Measurements from ENCODE around the gene PRKD2. TPM values are rescaled to one million over a fixed set of nuclear protein-coding genes. Genes with fewer than 3 reads are reported as not detected.

PRKD2 gene
- total and polyA plus RNA-seq, 2 donors, result 20.0 to 109 TPM

DNA sequence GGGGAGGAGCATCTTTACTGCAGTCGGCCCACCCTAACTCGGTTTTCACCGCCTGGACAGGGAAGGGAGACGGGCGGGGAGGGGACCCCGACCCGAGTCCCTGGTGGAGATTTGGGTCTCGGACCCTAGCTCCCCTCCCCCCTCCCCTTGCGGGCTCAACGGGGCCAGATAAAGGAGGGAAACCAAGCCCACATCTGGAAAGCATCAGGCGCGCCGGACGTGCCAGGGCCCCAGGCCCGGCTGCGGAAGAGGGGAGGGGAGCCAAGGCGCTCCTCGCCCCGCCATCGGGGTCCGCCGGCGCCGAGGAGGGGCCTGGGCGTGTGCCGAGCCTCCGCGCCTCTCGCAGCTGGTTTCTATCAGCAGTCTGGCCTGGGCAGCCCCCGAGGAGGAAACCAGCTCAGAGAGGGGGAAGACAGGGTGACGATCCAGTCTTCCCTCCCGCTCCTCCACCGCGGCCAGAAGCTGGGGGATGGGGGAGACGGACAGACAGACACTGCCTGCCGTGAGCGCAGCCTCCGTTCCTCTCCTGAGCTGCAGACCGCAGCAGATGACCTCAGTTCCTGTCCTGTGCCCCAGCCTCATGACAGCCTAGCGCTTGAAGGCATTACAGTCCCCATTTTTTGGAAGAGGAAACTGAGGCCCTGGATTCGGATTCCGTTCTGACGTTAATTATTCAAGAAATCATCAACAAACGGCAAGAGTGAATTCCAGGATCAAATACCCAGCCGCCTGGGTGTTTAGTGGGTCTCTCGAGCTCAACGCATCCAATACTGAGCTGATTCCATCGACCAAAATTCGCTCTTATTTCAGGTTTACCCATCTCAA, 77.3 kb downstream of the PRKD2 start:
- H3K27me3 ChIP-seq (ENCODE audit: control insufficient read depth in 2 of 2, insufficient read depth in 1 of 2, low read length in 1 of 2), result peaks cover 30 to 85% of the 10 kb centered on the region in 2 donors
- no peak overlapping the region for H3K27ac ChIP-seq (ENCODE audit: low read depth in 1 of 2, low read length in 1 of 2)
- H3K4me1 ChIP-seq (ENCODE audit: control insufficient read depth in 2 of 2, insufficient read depth in 2 of 2, low read length in 2 of 2), result peaks cover 6 to 37% of the 10 kb centered on the region in 2 donors

DNA sequence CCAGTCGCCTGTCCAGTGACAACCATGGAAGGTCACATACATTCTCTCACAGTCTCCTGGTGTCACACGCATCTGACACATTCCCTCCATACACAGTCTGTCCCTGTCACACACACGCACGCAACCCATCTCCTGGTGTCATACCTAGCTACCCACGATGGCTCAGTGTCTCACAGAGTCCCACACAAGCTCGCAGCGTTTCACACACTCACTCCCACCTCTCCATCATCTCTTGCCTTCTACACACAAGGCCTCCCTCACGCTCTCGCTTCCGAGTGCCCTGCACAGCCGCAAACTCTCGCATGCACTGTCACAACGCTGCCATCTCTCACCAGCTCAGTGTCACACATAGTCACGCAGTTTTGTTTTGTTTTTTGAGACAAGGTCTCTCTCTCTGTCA, 79.7 kb downstream of the PRKD2 start:
- WGBS, result 93% methylated on average over 14 of the region's 14 CpGs
- Histone ChIP-seq H3K4me3 (ENCODE audit: low read length in 2 of 2) (no peak overlapping the region), H3K36me3 (ENCODE audit: control insufficient read depth in 2 of 2, insufficient read depth in 2 of 2, low read length in 1 of 2) (no peaks in the 10 kb centered on the region), H3K4me1 (ENCODE audit: control insufficient read depth in 2 of 2, insufficient read depth in 2 of 2, low read length in 2 of 2) (peaks cover 12 to 50% of the 10 kb centered on the region in 2 donors), H3K9me3 (ENCODE audit: control insufficient read depth in 2 of 2, insufficient read depth in 1 of 2, low read length in 1 of 2) (peaks cover 1 to 3% of the 10 kb centered on the region in 2 donors), H3K27me3 (ENCODE audit: control insufficient read depth in 2 of 2, insufficient read depth in 1 of 2, low read length in 1 of 2) (peaks cover 32 to 94% of the 10 kb centered on the region in 2 donors), H3K27ac (ENCODE audit: low read depth in 1 of 2, low read length in 1 of 2) (no peak overlapping the region)
- no peak for DNase-seq (ENCODE audit: low read depth in 6 of 9, low spot score in 9 of 9)

More for the DNA sequence above, 77.3 kb downstream of the PRKD2 start:
- WGBS, result 7% methylated on average over 49 of the region's 49 CpGs
- peak overlapping the region; percentile 4 to 36 for H3K4me3 ChIP-seq (ENCODE audit: low read length in 2 of 2)
- DNase-seq (ENCODE audit: low read depth in 6 of 9, low spot score in 9 of 9), result no peak
- H3K36me3 ChIP-seq (ENCODE audit: control insufficient read depth in 2 of 2, insufficient read depth in 2 of 2, low read length in 1 of 2), result no peaks in the 10 kb centered on the region
- peaks cover 1 to 3% of the 10 kb centered on the region in 2 donors for H3K9me3 ChIP-seq (ENCODE audit: control insufficient read depth in 2 of 2, insufficient read depth in 1 of 2, low read length in 1 of 2)

DNA sequence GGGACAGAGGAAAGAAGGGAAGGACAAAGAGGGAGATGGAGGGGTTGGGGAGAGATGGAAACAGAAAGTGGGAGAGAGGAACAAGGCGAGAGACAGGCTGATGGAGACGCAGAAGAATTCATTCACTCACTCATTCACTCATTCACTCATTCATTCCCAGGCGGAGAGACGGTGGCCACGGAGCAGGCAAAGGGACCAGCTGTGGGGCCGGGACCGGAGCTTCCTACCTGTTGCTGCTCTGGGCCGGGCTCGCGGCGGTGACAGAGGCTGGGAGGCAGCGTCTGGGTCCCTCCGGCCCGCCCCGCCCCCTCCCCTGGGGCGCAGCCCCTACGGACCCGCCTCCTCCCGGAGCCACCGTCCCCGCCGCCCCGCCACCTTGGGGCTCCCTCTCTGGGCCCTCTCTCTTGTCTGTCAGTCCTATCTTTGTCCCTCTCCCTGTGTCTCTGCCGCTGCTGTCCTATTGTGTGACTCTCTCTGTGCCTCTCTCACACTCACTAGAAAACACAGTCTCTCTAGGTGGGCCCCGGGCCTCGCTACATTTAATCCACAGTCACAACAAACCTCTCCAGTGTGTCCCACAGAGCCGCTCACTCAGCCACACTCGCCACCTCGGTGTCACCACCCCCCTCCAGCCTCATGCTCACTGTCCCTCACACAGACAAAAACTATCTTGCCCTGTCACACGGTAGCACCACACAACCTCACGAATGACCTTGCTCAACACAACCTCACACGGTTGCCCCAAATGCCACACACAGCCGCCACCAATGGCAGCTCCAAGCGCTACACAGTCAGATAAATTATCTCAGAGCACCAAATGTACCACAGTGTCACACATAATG, 80.8 kb downstream of the PRKD2 start, which contains the start of gene GNG8:
Gene GNG8 (minus strand): TSS at position 283 of the 842 bp plus-strand sequence. CDS start 1,520 bp downstream, outside the sequence.
- peaks cover 1 to 3% of the 10 kb centered on the region in 2 donors for H3K9me3 ChIP-seq (ENCODE audit: control insufficient read depth in 2 of 2, insufficient read depth in 1 of 2, low read length in 1 of 2)
- H3K27me3 ChIP-seq (ENCODE audit: control insufficient read depth in 2 of 2, insufficient read depth in 1 of 2, low read length in 1 of 2), result peaks cover 30 to 93% of the 10 kb centered on the region in 2 donors
- H3K4me3 ChIP-seq (ENCODE audit: low read length in 2 of 2), result no peak within 1 kb of the TSS
- 50% methylated on average over 34 of the region's 34 CpGs for WGBS
- no peaks in the 10 kb centered on the region for H3K36me3 ChIP-seq (ENCODE audit: control insufficient read depth in 2 of 2, insufficient read depth in 2 of 2, low read length in 1 of 2)
- peaks cover 12 to 55% of the 10 kb centered on the region in 2 donors for H3K4me1 ChIP-seq (ENCODE audit: control insufficient read depth in 2 of 2, insufficient read depth in 2 of 2, low read length in 2 of 2)
- DNase-seq (ENCODE audit: low read depth in 6 of 9, low spot score in 9 of 9), result no peak
- peak within 1 kb of the TSS in 1 of 2 donors; percentile 46 for H3K27ac ChIP-seq (ENCODE audit: low read depth in 1 of 2, low read length in 1 of 2)

DNA sequence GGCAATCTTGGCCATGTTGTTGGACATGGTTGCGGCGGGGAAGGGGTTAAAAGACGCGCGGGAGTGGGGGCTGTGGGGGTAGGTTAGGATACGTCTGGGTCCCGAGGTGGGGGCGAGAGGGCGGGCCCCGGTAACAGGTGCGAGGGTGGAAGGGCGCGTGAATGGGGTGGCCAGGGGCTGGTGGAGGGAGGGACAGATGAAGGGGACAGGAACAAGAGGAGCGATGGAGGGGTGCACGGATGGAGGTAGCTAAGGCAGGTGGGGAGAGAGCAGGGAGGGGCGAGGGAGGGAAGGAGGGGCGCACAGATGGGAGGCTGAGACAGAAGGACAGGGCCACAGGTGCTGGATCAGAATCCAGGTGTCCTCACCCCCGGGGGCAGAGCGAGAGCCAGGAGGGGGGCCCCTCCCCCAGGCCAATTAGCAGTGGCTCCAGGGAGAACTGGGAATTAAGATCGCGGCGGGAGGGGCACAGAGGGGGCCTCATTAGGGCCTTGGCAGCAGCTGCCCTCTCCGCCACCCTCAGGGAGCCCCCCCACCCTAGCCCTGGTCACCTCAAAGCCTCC, 82.2 kb downstream of the PRKD2 start:
- Histone ChIP-seq H3K27me3 (ENCODE audit: control insufficient read depth in 2 of 2, insufficient read depth in 1 of 2, low read length in 1 of 2) (peaks cover 18 to 85% of the 10 kb centered on the region in 2 donors), H3K4me3 (ENCODE audit: low read length in 2 of 2) (peak overlapping the region in 1 of 2 donors; percentile 5), H3K36me3 (ENCODE audit: control insufficient read depth in 2 of 2, insufficient read depth in 2 of 2, low read length in 1 of 2) (no peaks in the 10 kb centered on the region), H3K9me3 (ENCODE audit: control insufficient read depth in 2 of 2, insufficient read depth in 1 of 2, low read length in 1 of 2) (peaks cover 0 to 2% of the 10 kb centered on the region in 2 donors), H3K4me1 (ENCODE audit: control insufficient read depth in 2 of 2, insufficient read depth in 2 of 2, low read length in 2 of 2) (peaks cover 12 to 54% of the 10 kb centered on the region in 2 donors), H3K27ac (ENCODE audit: low read depth in 1 of 2, low read length in 1 of 2) (no peak overlapping the region)
- DNase-seq (ENCODE audit: low read depth in 6 of 9, low spot score in 9 of 9), result no peak
- WGBS, result 10% methylated on average over 23 of the region's 23 CpGs

DNA sequence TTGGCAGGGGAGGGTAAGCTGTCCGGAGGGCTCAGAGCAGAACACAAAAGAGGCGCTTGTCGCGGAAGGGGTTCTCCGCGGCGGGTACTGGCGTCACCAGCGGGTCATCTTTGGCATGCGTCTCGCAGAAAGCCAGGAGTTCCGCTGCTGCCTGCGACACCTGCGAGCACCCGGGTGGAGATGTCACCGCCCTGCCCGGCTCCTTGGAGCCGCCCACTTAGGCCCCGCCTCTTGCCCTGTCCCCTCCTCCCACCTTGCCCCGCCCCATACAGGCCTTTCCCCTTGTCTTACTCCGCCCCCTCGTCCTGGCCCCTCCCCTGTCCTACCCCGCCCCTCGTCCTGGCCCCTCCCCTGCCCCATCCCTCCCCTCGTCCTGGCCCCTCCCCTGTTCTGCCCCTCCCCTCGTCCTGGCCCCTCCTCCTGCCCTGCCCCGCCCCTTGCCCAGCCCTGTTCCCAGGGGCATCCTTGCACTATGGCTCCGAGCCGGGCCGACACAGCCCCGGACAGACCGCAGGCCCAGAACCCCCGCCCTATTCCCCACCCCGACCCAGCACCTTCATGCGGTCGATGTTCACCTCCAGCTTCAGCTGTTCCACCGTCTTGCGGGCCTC, 82.8 kb downstream of the PRKD2 start:
- 2% methylated on average over 38 of the region's 38 CpGs for WGBS
- H3K36me3 ChIP-seq (ENCODE audit: control insufficient read depth in 2 of 2, insufficient read depth in 2 of 2, low read length in 1 of 2), result no peaks in the 10 kb centered on the region
- peaks cover 6 to 49% of the 10 kb centered on the region in 2 donors for H3K4me1 ChIP-seq (ENCODE audit: control insufficient read depth in 2 of 2, insufficient read depth in 2 of 2, low read length in 2 of 2)
- peak overlapping the region; percentile 5 to 23 for H3K4me3 ChIP-seq (ENCODE audit: low read length in 2 of 2)
- peaks cover 15 to 79% of the 10 kb centered on the region in 2 donors for H3K27me3 ChIP-seq (ENCODE audit: control insufficient read depth in 2 of 2, insufficient read depth in 1 of 2, low read length in 1 of 2)
- no peak overlapping the region for H3K27ac ChIP-seq (ENCODE audit: low read depth in 1 of 2, low read length in 1 of 2)
- H3K9me3 ChIP-seq (ENCODE audit: control insufficient read depth in 2 of 2, insufficient read depth in 1 of 2, low read length in 1 of 2), result no peaks in the 10 kb centered on the region
- DNase-seq (ENCODE audit: low read depth in 6 of 9, low spot score in 9 of 9), result peak in 7 of 9 donors; percentile 72 to 91 (median 87)

DNA sequence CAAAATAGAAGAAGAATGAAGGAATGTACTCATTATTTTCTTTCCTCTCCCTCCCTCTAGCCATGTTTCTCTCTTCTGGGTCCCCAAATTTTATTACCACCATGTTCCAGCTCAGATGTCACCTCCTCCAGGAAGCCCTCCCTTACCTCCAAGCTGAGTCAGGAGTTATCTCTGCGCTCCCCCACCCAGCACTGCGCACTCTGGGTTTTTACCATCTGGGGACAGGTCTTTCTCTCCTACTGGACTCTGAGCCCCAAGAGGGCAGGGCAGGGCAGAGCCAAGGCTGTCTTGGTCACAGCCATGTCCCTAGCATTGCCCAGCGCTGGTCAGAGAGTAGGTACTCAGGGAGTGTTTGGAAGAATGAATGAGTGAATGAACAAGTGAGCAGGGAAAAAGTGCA, 83.8 kb downstream of the PRKD2 start:
- Histone ChIP-seq H3K27ac (ENCODE audit: low read depth in 1 of 2, low read length in 1 of 2) (no peak overlapping the region), H3K36me3 (ENCODE audit: control insufficient read depth in 2 of 2, insufficient read depth in 2 of 2, low read length in 1 of 2) (no peaks in the 10 kb centered on the region), H3K9me3 (ENCODE audit: control insufficient read depth in 2 of 2, insufficient read depth in 1 of 2, low read length in 1 of 2) (no peaks in the 10 kb centered on the region), H3K27me3 (ENCODE audit: control insufficient read depth in 2 of 2, insufficient read depth in 1 of 2, low read length in 1 of 2) (peaks cover 15 to 69% of the 10 kb centered on the region in 2 donors), H3K4me3 (ENCODE audit: low read length in 2 of 2) (no peak overlapping the region), H3K4me1 (ENCODE audit: control insufficient read depth in 2 of 2, insufficient read depth in 2 of 2, low read length in 2 of 2) (peaks cover 6 to 41% of the 10 kb centered on the region in 2 donors)
- DNase-seq (ENCODE audit: low read depth in 6 of 9, low spot score in 9 of 9), result no peak
- 97% methylated on average over 3 of the region's 3 CpGs for WGBS

DNA sequence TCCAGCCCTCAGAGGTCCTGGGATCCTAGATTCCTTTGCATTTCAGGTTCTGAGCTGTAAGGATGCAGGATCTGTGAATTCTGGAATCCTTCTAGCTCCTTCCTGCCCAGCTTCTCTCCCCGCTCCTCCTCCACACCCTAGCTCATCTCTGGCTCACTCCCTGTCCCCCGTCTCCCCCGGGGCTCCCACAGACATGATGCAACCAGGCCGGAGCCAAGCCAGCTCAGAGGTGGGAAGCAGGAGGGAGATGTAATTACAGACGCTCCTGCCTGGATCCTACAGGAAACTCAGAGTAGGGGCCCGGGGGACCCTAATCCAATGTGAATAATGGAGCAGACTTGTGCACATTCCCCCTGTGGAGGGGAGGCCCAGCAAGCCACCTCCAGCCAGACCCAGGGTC, 85.4 kb downstream of the PRKD2 start:
- DNase-seq (ENCODE audit: low read depth in 6 of 9, low spot score in 9 of 9), result no peak

DNA sequence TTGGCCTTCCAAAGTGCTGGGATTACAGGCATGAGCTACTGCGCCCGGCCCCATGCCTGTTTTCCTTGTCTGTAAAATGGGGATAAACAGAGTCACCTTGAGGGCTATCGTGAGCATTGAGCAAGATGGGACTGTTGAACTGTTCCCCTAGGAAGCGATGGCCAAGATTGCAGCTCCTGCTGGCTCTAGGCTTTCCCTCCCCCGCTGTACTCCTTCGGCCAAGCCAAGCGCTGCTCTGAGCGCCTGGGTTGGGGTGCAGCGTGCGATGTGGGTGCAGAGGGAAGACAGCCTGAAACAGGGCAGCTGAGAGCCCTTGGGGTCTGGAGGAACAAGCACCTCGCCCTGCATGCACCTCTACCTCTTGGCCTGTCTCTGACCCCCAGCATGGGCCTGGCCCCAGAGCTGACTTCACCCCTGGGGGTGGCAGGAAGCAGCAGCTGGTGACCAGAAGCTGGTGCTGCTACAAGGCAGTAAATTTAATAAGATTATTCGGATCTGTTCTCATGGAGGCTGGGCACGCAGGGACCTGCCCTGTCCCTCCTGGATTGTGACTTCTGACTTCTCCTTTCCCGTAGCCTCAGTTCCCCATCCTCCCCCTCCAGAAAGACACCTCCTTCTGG, 86.2 kb downstream of the PRKD2 start:
- H3K27me3 ChIP-seq (ENCODE audit: control insufficient read depth in 2 of 2, insufficient read depth in 1 of 2, low read length in 1 of 2), result peaks cover 9 to 45% of the 10 kb centered on the region in 2 donors
- 94% methylated on average over 14 of the region's 14 CpGs for WGBS
- H3K36me3 ChIP-seq (ENCODE audit: control insufficient read depth in 2 of 2, insufficient read depth in 2 of 2, low read length in 1 of 2), result no peaks in the 10 kb centered on the region
- no peak for DNase-seq (ENCODE audit: low read depth in 6 of 9, low spot score in 9 of 9)
- peaks cover 6 to 39% of the 10 kb centered on the region in 2 donors for H3K4me1 ChIP-seq (ENCODE audit: control insufficient read depth in 2 of 2, insufficient read depth in 2 of 2, low read length in 2 of 2)
- H3K27ac ChIP-seq (ENCODE audit: low read depth in 1 of 2, low read length in 1 of 2), result no peak overlapping the region
- H3K4me3 ChIP-seq (ENCODE audit: low read length in 2 of 2), result no peak overlapping the region
- no peaks in the 10 kb centered on the region for H3K9me3 ChIP-seq (ENCODE audit: control insufficient read depth in 2 of 2, insufficient read depth in 1 of 2, low read length in 1 of 2)

More for the DNA sequence above, 85.4 kb downstream of the PRKD2 start:
- Histone ChIP-seq H3K27me3 (ENCODE audit: control insufficient read depth in 2 of 2, insufficient read depth in 1 of 2, low read length in 1 of 2) (peaks cover 12 to 53% of the 10 kb centered on the region in 2 donors), H3K27ac (ENCODE audit: low read depth in 1 of 2, low read length in 1 of 2) (no peak overlapping the region), H3K4me1 (ENCODE audit: control insufficient read depth in 2 of 2, insufficient read depth in 2 of 2, low read length in 2 of 2) (peaks cover 6 to 38% of the 10 kb centered on the region in 2 donors), H3K36me3 (ENCODE audit: control insufficient read depth in 2 of 2, insufficient read depth in 2 of 2, low read length in 1 of 2) (no peaks in the 10 kb centered on the region), H3K9me3 (ENCODE audit: control insufficient read depth in 2 of 2, insufficient read depth in 1 of 2, low read length in 1 of 2) (no peaks in the 10 kb centered on the region), H3K4me3 (ENCODE audit: low read length in 2 of 2) (no peak overlapping the region)
- 92% methylated on average over 6 of the region's 6 CpGs for WGBS
